GM12875 (cell line): ENCODE results near the gene SIX6.

Experiments used
- H3K4me3 ChIP-seq: one replicate; pipeline ENCODE4 v1.5.1; 2011; ENCODE audit warnings: low read depth, low read length, control low read depth
- CTCF ChIP-seq: IDR thresholded peaks from 2 replicates; pipeline ENCODE4 v1.5.1; 2011; ENCODE audit warnings: low read depth, mild to moderate bottlenecking, control low read depth, inconsistent platforms, low read length, moderate library complexity, borderline replicate concordance; ENCODE audit not compliant: insufficient read depth

SIX6 gene

GRCh38 chr14:60490270-60490669 is 18.7 kb upstream of the SIX6 start:
- no peak for TF ChIP-seq CTCF
- no peak overlapping the region for H3K4me3 ChIP-seq

- TF ChIP-seq CTCF = no peak
- no peak overlapping the region for H3K4me3 ChIP-seq
Observed at GRCh38 chr14:60495946-60496345, 13.0 kb upstream of the SIX6 start.

- no peak overlapping the region for H3K4me3 ChIP-seq
- TF ChIP-seq CTCF = no peak
Observed at GRCh38 chr14:60502541-60502940, 6.4 kb upstream of the SIX6 start.

- H3K4me3 ChIP-seq = no peak overlapping the region
- TF ChIP-seq CTCF = no peak
Observed at GRCh38 chr14:60505448-60505847, 3.5 kb upstream of the SIX6 start.

GRCh38 chr14:60506010-60506409 is 2.9 kb upstream of the SIX6 start:
- no peak for TF ChIP-seq CTCF
- no peak overlapping the region for H3K4me3 ChIP-seq

- H3K4me3 ChIP-seq = no peak overlapping the region
- no peak for TF ChIP-seq CTCF
Observed at GRCh38 chr14:60506462-60506984, 2.4 kb upstream of the SIX6 start.

- no peak for TF ChIP-seq CTCF
- no peak overlapping the region for H3K4me3 ChIP-seq
Observed at GRCh38 chr14:60506985-60507829, 1.7 kb upstream of the SIX6 start.
